Measurements from ENCODE around the gene LRCH4. TPM values are rescaled to one million over a fixed set of nuclear protein-coding genes. Genes with fewer than 3 reads are reported as not detected.
A peak's percentile ranks its signal among the peaks of the same experiment; 100 is the strongest.

Gene LRCH4
- total and polyA plus RNA-seq, 5 donors from 2014 or later, result 115 to 350 (median 129) TPM

DNA sequence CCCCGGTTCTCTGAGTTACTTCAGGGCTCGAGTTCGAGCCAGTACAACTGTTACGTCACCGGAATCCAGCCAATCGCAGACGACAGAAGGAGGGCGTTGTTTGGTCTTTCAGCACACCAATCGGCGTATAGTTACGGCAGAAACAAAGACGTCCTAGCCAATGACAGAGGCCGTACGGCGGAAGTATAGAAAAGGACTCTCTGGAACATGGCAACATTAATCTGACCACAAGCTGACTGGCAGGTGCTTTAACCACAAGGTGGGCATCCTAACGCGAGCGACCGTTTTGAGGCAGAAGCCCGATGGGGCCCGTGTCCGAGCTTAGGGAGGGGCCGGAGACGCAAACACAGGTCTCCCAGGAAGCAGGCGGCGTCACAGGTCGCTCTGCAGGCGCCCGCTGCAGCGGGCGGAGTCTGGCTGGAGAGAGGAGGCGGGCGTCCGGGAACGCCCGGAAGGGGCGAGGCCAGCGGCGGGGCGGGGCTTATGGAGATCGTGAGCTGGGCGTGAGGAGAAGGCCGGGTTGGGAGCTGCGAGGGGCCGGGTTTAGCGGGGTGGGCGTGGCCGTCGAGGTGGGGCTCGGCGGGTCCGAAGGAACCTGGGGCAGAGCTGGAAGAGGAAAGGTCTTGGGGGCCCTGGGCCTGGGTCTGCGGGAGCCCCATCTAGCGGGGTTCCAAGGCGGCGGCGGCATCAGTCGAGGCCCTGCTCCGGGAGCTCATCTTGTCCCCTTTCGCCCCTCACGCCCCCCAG is 26.2 kb upstream of the LRCH4 start, which contains the start of gene MOSPD3:
Gene MOSPD3 (plus strand): TSS at position 558 of the 747 bp plus-strand sequence. CDS start 252 bp downstream, outside the sequence.
- Mint-ChIP-seq H3K27me3 (peaks cover 16% of the 10 kb centered on the region), H3K27ac (peak within 1 kb of the TSS; percentile 99 to 100 (median 99)), H3K36me3 (peaks cover 7% of the 10 kb centered on the region), H3K4me3 (peak within 1 kb of the TSS; percentile 96 to 100 (median 96)), H3K4me1 (peaks cover 10 to 34% (median 21%) of the 10 kb centered on the region in 4 donors), H3K9me3 (no peaks in the 10 kb centered on the region)
- Histone ChIP-seq H3K4me1 (ENCODE audit: control insufficient read depth, insufficient read depth, low read length, poor library complexity, severe bottlenecking) (peaks cover 23% of the 10 kb centered on the region), H3K4me3 (ENCODE audit: low read depth, low read length) (peak within 1 kb of the TSS; percentile 76), H3K36me3 (ENCODE audit: control insufficient read depth, insufficient read depth, low read length) (no peaks in the 10 kb centered on the region), H3K27ac (ENCODE audit: insufficient read depth, low read length, poor library complexity, severe bottlenecking) (peak within 1 kb of the TSS; percentile 95), H3K9me3 (ENCODE audit: control insufficient read depth in 2 of 2, low read length in 2 of 2) (no peaks in the 10 kb centered on the region), H3K27me3 (ENCODE audit: control insufficient read depth, insufficient read depth, low read length) (no peaks in the 10 kb centered on the region)
- ATAC-seq (ENCODE audit: low read depth in 2 of 2), result peak; percentile 89 to 90
- peak; percentile 96 to 99 (median 98) for DNase-seq

DNA sequence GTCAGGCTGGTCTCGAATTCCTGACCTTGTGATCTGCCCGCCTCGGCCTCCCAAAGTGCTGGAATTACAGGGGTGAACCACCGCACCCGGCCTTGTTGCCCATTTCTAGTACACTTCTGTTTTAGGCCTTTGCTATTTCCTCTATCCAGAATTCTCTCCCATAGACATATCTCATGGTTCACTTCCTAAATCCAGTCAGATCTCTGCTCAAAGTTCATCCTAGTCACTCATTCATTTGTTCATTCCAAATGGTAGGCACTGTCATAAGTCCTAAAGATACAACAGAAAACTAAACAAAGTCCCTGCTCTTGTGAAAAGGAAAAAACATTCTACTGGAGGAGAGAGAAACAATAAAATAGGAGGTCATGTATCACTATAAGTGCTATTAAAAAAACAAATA is 24.0 kb upstream of the LRCH4 start:
- H3K9me3 Mint-ChIP-seq, result no peaks in the 10 kb centered on the region
- no peak for DNase-seq
- Histone ChIP-seq H3K36me3 (ENCODE audit: control insufficient read depth, insufficient read depth, low read length) (no peaks in the 10 kb centered on the region), H3K9me3 (ENCODE audit: control insufficient read depth in 2 of 2, low read length in 2 of 2) (no peaks in the 10 kb centered on the region), H3K4me1 (ENCODE audit: control insufficient read depth, insufficient read depth, low read length, poor library complexity, severe bottlenecking) (peaks cover 35% of the 10 kb centered on the region), H3K27ac (ENCODE audit: insufficient read depth, low read length, poor library complexity, severe bottlenecking) (no peak overlapping the region), H3K4me3 (ENCODE audit: low read depth, low read length) (no peak overlapping the region), H3K27me3 (ENCODE audit: control insufficient read depth, insufficient read depth, low read length) (no peaks in the 10 kb centered on the region)
- H3K27ac Mint-ChIP-seq, result no peak overlapping the region
- H3K4me1 Mint-ChIP-seq, result peaks cover 14 to 40% (median 23%) of the 10 kb centered on the region in 4 donors
- H3K4me3 Mint-ChIP-seq, result peak overlapping the region in 2 of 4 donors; percentile 61 to 96
- no peak for ATAC-seq (ENCODE audit: low read depth in 2 of 2)
- H3K27me3 Mint-ChIP-seq, result peaks cover 22% of the 10 kb centered on the region
- H3K36me3 Mint-ChIP-seq, result peaks cover 4% of the 10 kb centered on the region

DNA sequence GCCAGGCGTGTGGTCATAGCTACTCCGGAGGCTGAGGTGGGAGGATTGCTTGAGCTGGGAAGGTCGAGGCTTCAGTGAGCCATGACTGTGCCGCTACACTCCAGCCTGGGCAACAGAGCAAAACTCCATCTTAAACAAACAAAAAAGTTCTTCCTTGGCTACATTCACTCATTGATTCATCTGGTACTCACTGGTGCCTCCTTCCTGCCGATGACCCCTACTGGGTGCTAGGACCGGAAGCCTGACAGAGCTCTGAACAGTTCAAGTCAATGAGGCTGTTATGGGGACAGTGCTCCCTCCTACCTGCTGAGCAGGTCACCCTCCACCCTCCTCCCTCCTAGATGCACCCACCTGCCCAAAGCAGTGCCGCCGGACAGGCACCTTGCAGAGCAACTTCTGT is 21.2 kb upstream of the LRCH4 start:
- Histone ChIP-seq H3K4me3 (ENCODE audit: low read depth, low read length) (no peak overlapping the region), H3K27ac (ENCODE audit: insufficient read depth, low read length, poor library complexity, severe bottlenecking) (no peak overlapping the region), H3K27me3 (ENCODE audit: control insufficient read depth, insufficient read depth, low read length) (no peaks in the 10 kb centered on the region), H3K4me1 (ENCODE audit: control insufficient read depth, insufficient read depth, low read length, poor library complexity, severe bottlenecking) (peaks cover 35% of the 10 kb centered on the region), H3K36me3 (ENCODE audit: control insufficient read depth, insufficient read depth, low read length) (no peaks in the 10 kb centered on the region), H3K9me3 (ENCODE audit: control insufficient read depth in 2 of 2, low read length in 2 of 2) (no peaks in the 10 kb centered on the region)
- peaks cover 23% of the 10 kb centered on the region for H3K27me3 Mint-ChIP-seq
- no peak for DNase-seq
- H3K9me3 Mint-ChIP-seq, result no peaks in the 10 kb centered on the region
- peaks cover 4 to 38% (median 15%) of the 10 kb centered on the region in 4 donors for H3K4me1 Mint-ChIP-seq
- no peak for ATAC-seq (ENCODE audit: low read depth in 2 of 2)
- H3K36me3 Mint-ChIP-seq, result no peaks in the 10 kb centered on the region
- peak overlapping the region in 2 of 4 donors; percentile 22 to 82 for H3K4me3 Mint-ChIP-seq
- H3K27ac Mint-ChIP-seq, result no peak overlapping the region

DNA sequence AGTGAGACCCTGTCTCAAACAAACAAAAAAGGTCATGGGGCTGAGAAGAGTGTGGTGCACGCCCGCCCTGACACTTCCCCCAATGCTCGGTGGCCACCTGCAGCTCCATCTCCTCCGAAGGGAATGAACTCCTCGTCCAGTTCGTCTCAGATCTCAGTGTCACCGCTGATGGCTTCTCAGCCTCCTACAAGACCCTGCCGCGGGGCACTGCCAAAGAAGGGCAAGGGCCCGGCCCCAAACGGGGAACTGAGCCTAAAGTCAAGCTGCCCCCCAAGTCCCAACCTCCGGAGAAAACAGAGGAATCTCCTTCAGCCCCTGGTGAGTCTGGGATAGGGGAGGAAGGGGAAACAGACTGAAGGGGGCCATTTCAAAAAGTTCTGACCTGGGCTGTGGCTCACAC is 20.4 kb upstream of the LRCH4 start:
- Mint-ChIP-seq H3K4me3 (peak overlapping the region; percentile 58 to 82 (median 74)), H3K36me3 (no peaks in the 10 kb centered on the region), H3K27me3 (peaks cover 19% of the 10 kb centered on the region), H3K9me3 (peaks cover 0 to 2% (median 0%) of the 10 kb centered on the region in 7 donors), H3K4me1 (peaks cover 4 to 34% (median 11%) of the 10 kb centered on the region in 4 donors), H3K27ac (no peak overlapping the region)
- Histone ChIP-seq H3K9me3 (ENCODE audit: control insufficient read depth in 2 of 2, low read length in 2 of 2) (no peaks in the 10 kb centered on the region), H3K27ac (ENCODE audit: insufficient read depth, low read length, poor library complexity, severe bottlenecking) (no peak overlapping the region), H3K36me3 (ENCODE audit: control insufficient read depth, insufficient read depth, low read length) (no peaks in the 10 kb centered on the region), H3K4me3 (ENCODE audit: low read depth, low read length) (no peak overlapping the region), H3K4me1 (ENCODE audit: control insufficient read depth, insufficient read depth, low read length, poor library complexity, severe bottlenecking) (peaks cover 30% of the 10 kb centered on the region), H3K27me3 (ENCODE audit: control insufficient read depth, insufficient read depth, low read length) (no peaks in the 10 kb centered on the region)
- ATAC-seq (ENCODE audit: low read depth in 2 of 2) (no peak), DNase-seq (no peak)

DNA sequence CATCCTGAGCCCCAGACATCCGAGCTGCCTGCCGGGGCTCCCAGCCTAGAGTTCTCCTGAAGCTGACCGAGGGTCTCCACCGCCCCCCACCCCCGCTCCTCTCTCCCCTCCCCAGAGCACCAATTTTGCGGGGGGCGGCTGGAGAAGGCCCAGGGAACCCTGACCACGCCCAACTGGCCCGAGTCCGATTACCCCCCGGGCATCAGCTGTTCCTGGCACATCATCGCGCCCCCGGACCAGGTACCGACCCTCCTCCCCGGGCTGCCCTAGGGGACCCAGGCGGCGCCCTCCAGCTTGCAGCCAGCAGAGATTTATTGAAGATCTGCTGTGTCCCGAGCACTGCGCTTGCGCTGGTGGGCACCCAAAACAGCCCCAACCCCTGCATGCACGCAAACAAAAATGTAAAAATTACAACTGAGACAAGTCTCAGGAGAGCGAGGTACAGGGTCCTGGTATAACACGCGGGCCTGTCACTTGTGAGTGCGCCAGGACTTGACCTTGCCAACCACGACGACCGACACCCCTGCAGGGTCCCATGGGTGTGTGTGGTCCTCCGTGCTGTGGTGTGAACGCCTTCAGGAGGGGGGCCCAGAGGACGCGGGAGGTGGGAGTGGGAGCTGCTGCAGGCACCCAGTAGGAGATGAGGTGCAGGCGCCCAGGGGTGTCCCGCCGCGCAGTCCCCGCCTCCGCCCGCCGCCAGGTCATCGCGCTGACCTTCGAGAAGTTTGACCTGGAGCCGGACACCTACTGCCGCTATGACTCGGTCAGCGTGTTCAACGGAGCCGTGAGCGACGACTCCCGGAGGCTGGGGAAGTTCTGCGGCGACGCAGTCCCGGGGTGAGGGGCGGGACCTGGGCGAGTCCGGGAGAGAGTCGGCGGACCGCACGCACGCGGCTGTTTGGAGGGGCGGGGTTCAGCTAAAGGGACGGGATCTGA is 19.3 kb upstream of the LRCH4 start:
- Mint-ChIP-seq H3K27ac (peak overlapping the region; percentile 54 to 80 (median 66)), H3K9me3 (peaks cover 0 to 2% (median 0%) of the 10 kb centered on the region in 7 donors), H3K27me3 (peaks cover 19% of the 10 kb centered on the region), H3K36me3 (no peaks in the 10 kb centered on the region), H3K4me1 (peaks cover 4 to 31% (median 11%) of the 10 kb centered on the region in 4 donors), H3K4me3 (peak overlapping the region; percentile 82 to 93 (median 88))
- Histone ChIP-seq H3K27me3 (ENCODE audit: control insufficient read depth, insufficient read depth, low read length) (no peaks in the 10 kb centered on the region), H3K4me3 (ENCODE audit: low read depth, low read length) (no peak overlapping the region), H3K4me1 (ENCODE audit: control insufficient read depth, insufficient read depth, low read length, poor library complexity, severe bottlenecking) (peaks cover 30% of the 10 kb centered on the region), H3K27ac (ENCODE audit: insufficient read depth, low read length, poor library complexity, severe bottlenecking) (no peak overlapping the region), H3K36me3 (ENCODE audit: control insufficient read depth, insufficient read depth, low read length) (no peaks in the 10 kb centered on the region), H3K9me3 (ENCODE audit: control insufficient read depth in 2 of 2, low read length in 2 of 2) (no peaks in the 10 kb centered on the region)
- ATAC-seq (ENCODE audit: low read depth in 2 of 2) (peak in 1 of 2 donors; percentile 8), DNase-seq (peak; percentile 27 to 47 (median 42))

DNA sequence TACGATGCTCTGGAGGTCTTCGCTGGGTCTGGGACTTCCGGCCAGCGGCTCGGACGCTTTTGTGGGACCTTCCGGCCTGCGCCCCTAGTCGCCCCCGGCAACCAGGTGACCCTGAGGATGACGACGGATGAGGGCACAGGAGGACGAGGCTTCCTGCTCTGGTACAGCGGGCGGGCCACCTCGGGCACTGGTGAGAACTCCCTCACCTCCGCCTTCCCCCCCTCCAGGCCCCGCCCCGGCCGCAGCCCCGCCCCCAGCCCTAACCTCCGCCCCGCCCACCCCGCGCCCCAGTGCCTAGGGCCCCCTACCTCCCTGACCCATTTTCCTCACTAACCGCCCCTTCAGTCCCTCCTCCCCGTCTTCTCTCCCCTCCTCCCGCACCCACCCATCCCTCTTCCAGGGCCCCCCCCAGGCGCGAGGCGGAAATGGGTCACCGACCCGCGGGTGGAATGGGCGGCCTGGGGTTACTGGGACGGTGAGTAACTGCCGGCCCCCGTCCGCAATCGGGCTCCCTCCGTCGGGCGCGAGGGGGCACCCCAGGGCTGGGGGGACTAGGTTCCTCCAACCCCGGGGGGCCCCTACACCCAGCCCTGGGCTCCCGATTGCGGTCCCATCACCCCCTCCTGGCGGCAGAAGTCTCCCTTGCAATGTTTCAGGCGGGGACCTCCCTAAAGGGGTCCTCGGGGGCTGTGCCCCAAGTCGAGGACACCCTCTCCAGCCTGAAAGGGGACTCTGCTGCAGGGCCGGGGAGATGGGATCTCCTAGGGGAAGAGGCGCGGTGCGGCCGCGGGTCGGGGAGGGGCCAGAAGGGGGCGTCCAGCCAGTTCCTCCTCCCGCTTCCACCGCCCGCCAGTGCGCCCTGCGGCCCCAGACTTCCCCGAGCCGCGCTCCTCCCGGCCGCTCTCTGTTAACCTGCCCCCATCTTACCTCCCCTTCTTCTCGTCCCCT is 18.4 kb upstream of the LRCH4 start:
- H3K27ac ChIP-seq (ENCODE audit: insufficient read depth, low read length, poor library complexity, severe bottlenecking), result peak overlapping the region; percentile 63
- Mint-ChIP-seq H3K36me3 (no peaks in the 10 kb centered on the region), H3K27me3 (peaks cover 19% of the 10 kb centered on the region), H3K27ac (peak overlapping the region; percentile 52 to 94 (median 88)), H3K9me3 (peaks cover 0 to 2% (median 0%) of the 10 kb centered on the region in 7 donors), H3K4me1 (peaks cover 0 to 31% (median 11%) of the 10 kb centered on the region in 4 donors), H3K4me3 (peak overlapping the region; percentile 82 to 93 (median 88))
- peak; percentile 73 to 76 for ATAC-seq (ENCODE audit: low read depth in 2 of 2)
- H3K4me1 ChIP-seq (ENCODE audit: control insufficient read depth, insufficient read depth, low read length, poor library complexity, severe bottlenecking), result peaks cover 30% of the 10 kb centered on the region
- no peaks in the 10 kb centered on the region for H3K9me3 ChIP-seq (ENCODE audit: control insufficient read depth in 2 of 2, low read length in 2 of 2)
- DNase-seq, result peak; percentile 66 to 83 (median 76)
- H3K27me3 ChIP-seq (ENCODE audit: control insufficient read depth, insufficient read depth, low read length), result no peaks in the 10 kb centered on the region
- H3K4me3 ChIP-seq (ENCODE audit: low read depth, low read length), result peak overlapping the region; percentile 7
- H3K36me3 ChIP-seq (ENCODE audit: control insufficient read depth, insufficient read depth, low read length), result no peaks in the 10 kb centered on the region

DNA sequence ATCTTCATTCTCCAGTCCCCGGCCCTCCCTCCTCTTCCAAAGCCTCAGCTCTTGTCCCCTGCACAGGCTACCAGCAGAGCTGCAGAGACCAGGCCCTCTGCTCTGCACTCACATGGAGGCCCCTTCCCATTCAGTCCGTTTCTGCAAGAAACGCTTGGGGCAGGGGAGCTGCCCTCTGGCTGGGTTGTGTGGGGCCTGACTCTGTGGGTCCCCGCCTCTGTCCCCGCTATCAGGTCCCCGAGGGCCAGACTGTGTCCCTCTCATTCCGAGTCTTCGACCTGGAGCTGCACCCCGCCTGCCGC is 17.7 kb upstream of the LRCH4 start:
- H3K36me3 ChIP-seq (ENCODE audit: control insufficient read depth, insufficient read depth, low read length), result no peaks in the 10 kb centered on the region
- Mint-ChIP-seq H3K4me3 (peak overlapping the region; percentile 82 to 93 (median 86)), H3K27me3 (peaks cover 19% of the 10 kb centered on the region), H3K4me1 (peaks cover 0 to 31% (median 11%) of the 10 kb centered on the region in 4 donors), H3K27ac (peak overlapping the region; percentile 52 to 94 (median 88)), H3K9me3 (peaks cover 0 to 2% (median 0%) of the 10 kb centered on the region in 7 donors), H3K36me3 (no peaks in the 10 kb centered on the region)
- H3K9me3 ChIP-seq (ENCODE audit: control insufficient read depth in 2 of 2, low read length in 2 of 2), result no peaks in the 10 kb centered on the region
- ATAC-seq (ENCODE audit: low read depth in 2 of 2) (peak; percentile 2 to 4), DNase-seq (no peak)
- peak overlapping the region; percentile 63 for H3K27ac ChIP-seq (ENCODE audit: insufficient read depth, low read length, poor library complexity, severe bottlenecking)
- no peaks in the 10 kb centered on the region for H3K27me3 ChIP-seq (ENCODE audit: control insufficient read depth, insufficient read depth, low read length)
- H3K4me3 ChIP-seq (ENCODE audit: low read depth, low read length), result peak overlapping the region; percentile 7
- H3K4me1 ChIP-seq (ENCODE audit: control insufficient read depth, insufficient read depth, low read length, poor library complexity, severe bottlenecking), result peaks cover 30% of the 10 kb centered on the region

All from CD4-positive, CD25-positive, alpha-beta regulatory T cell (primary cell).